Naive thymus-derived CD8-positive, alpha-beta T cell (primary cell): ENCODE results near the gene TRAPPC2L. TPM values are rescaled to one million over a fixed set of nuclear protein-coding genes. Genes with fewer than 3 reads are reported as not detected.

Experiments used
- ATAC-seq, 2 donors: fragments of 150-1000 bp; cut with Tn5 transposase in 1 of 2; sonication (Bioruptor Pico), chemical (Tn5 transposase) in 1 of 2; 1 replicate in 1 of 2; 2 replicates in 1 of 2; pipeline ENCODE4 v1.10.0; 2021; ENCODE audit warnings: mild to moderate bottlenecking in 2 of 2, moderate library complexity in 2 of 2
- POLR2A ChIA-PET: fragments of 350-600 bp; sonication (Branson Sonifier 250); formaldehyde crosslinking; loops from one replicate; lab custom pipeline; 2021; ENCODE audit warnings: antibody characterized with exemption; lab: Charles Lee
- DNase-seq, 10 donors: peaks; one replicate each; pipeline versions ENCODE4 v3.0.0 to v3.0.0-alpha.2; 2020 to 2022
- H3K27ac Mint-ChIP-seq, 10 donors: one replicate each; pipeline ENCODE4 v1.8.0; 2020 to 2022; ENCODE audit warnings: mild to moderate bottlenecking in 10 of 10, mixed read lengths in 10 of 10, moderate library complexity in 4 of 10, inconsistent platforms in 1 of 10
- H3K27me3 Mint-ChIP-seq, 5 donors: one replicate each; pipeline ENCODE4 v1.8.0; 2021 to 2022; ENCODE audit warnings: mixed read lengths in 5 of 5
- H3K36me3 Mint-ChIP-seq, 3 donors: one replicate each; pipeline ENCODE4 v1.8.0; 2020 to 2022; ENCODE audit warnings: mixed read lengths in 3 of 3, mild to moderate bottlenecking in 2 of 3, inconsistent platforms in 1 of 3
- H3K4me1 Mint-ChIP-seq, 4 donors: one replicate each; pipeline ENCODE4 v1.8.0; 2021 to 2022; ENCODE audit warnings: mixed read lengths in 4 of 4
- H3K4me3 Mint-ChIP-seq, 10 donors: one replicate each; pipeline ENCODE4 v1.8.0; 2020 to 2022; ENCODE audit warnings: mild to moderate bottlenecking in 10 of 10, mixed read lengths in 10 of 10, moderate library complexity in 6 of 10, inconsistent platforms in 1 of 10
- H3K9me3 Mint-ChIP-seq, 9 donors: one replicate each; pipeline ENCODE4 v1.8.0; 2020 to 2022; ENCODE audit warnings: mixed read lengths in 9 of 9, mild to moderate bottlenecking in 3 of 9, inconsistent platforms in 1 of 9, moderate library complexity in 1 of 9
- polyA plus RNA-seq, 3 donors: library from polyadenylated mRNA; unstranded; fragments of 300-500 nt; fragmentation: Illumina TruSeq; gene quantifications; one replicate each; pipeline ENCODE4 v1.2.3, GENCODE V29; 2021
- total RNA-seq, 8 experiments: library from RNA in 2 of 8; stranded (reverse) in 2 of 8; gene quantifications; one replicate each; pipeline ENCODE4 v1.2.3 and lab custom pipeline; 2021 to 2026

The TRAPPC2L gene, protein sequence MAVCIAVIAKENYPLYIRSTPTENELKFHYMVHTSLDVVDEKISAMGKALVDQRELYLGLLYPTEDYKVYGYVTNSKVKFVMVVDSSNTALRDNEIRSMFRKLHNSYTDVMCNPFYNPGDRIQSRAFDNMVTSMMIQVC
- total RNA-seq (10 to 100 TPM; 70.0 to 76.3 TPM), polyA plus RNA-seq (10 to 100 TPM; 81.8 to 86.5 (median 82.1) TPM), total RNA-seq (lab: John Stamatoyannopoulos, UW) (28.0 to 54.3 (median 42.6) reads per million in 6 experiments)

GRCh38 chr16:88856828-88857727 lies at the start of gene TRAPPC2L, which contains the start of gene GALNS:
Gene TRAPPC2L, plus strand, starts transcription at chr16:88857127. Its CDS starts 24 bp downstream, at chr16:88857151.
Gene GALNS, minus strand, starts transcription at chr16:88856947. Its CDS starts 70 bp downstream, at chr16:88856877.
- Mint-ChIP-seq H3K27me3 (no peaks in the 10 kb centered on the region), H3K4me1 (peaks cover 23 to 48% (median 33%) of the 10 kb centered on the region in 4 donors), H3K4me3 (peak within 1 kb of the TSS; percentile 95 to 100 (median 98)), H3K36me3 (peaks cover 0 to 35% (median 0%) of the 10 kb centered on the region in 3 donors), H3K27ac (peak within 1 kb of the TSS; percentile 93 to 99 (median 96)), H3K9me3 (no peaks in the 10 kb centered on the region)
- peak; percentile 84 to 86 for ATAC-seq
- POLR2A ChIA-PET, result interaction anchor here (0.6 to 3.2 kb wide), 30 partner anchors 10 to 360 kb away, joined by 3 to 59 read pairs (median 5); partner anchors contain the start of genes ACSF3, APRT, CDH15 and CDT1
- DNase-seq, result peak; percentile 95 to 100 (median 98)

GRCh38 chr16:88807142-88807625 lies 49.7 kb upstream of the TRAPPC2L start:
- POLR2A ChIA-PET, result interaction anchor here (1.1 to 1.2 kb wide), 3 partner anchors 8 to 105 kb away, joined by 3 to 4 read pairs (median 3); partner anchors contain the start of genes GALNS and TRAPPC2L
- Mint-ChIP-seq H3K4me3 (no peak overlapping the region), H3K27me3 (no peaks in the 10 kb centered on the region), H3K4me1 (peaks cover 4 to 26% (median 22%) of the 10 kb centered on the region in 4 donors), H3K9me3 (no peaks in the 10 kb centered on the region), H3K27ac (peak overlapping the region in 1 of 10 donors; percentile 65), H3K36me3 (peaks cover 0 to 12% (median 0%) of the 10 kb centered on the region in 3 donors)
- ATAC-seq (no peak), DNase-seq (no peak)

- Mint-ChIP-seq H3K9me3 (no peaks in the 10 kb centered on the region), H3K27ac (peak overlapping the region in 1 of 10 donors; percentile 40), H3K27me3 (no peaks in the 10 kb centered on the region), H3K4me3 (peak overlapping the region in 1 of 10 donors; percentile 8), H3K36me3 (peaks cover 0 to 12% (median 0%) of the 10 kb centered on the region in 3 donors), H3K4me1 (peaks cover 4 to 28% (median 23%) of the 10 kb centered on the region in 4 donors)
- POLR2A ChIA-PET, result interaction anchor here (0.5 to 1.2 kb wide), 4 partner anchors 9 to 519 kb away, joined by 3 to 4 read pairs (median 3); partner anchors contain the start of genes GALNS and TRAPPC2L
- ATAC-seq (no peak), DNase-seq (no peak)
Observed at GRCh38 chr16:88807626-88808453, 49.1 kb upstream of the TRAPPC2L start.

DNA sequence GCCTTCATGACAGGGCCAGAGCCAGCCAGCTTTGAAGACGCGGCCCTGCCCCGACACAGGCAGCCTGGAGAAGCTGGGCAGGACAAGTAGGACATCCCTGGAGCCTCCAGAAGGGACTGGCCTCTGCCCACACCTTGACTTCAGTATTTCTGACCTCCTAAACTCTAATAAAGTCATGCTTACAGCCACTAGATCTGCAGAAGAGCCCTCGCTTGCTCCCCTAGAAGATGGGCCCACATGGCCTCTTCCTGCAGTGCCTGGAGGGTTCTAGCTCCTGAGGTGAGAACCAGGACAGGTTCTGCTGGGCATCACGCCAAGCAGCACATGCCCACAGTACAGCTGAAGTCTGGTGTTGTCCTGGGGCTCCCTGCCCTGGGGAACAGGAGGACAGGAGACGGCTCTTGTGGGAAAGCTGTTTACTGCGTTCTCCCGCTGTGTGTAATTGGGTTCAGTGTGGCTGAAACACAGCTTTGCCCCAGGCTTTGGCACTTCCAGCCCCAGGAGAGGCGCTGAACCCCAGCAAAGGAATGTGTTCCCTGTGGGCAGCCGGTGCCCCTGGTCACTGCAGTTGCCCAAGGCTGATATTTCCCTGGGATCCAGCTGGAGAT lies 47.8 kb upstream of the TRAPPC2L start:
- Mint-ChIP-seq H3K27me3 (no peaks in the 10 kb centered on the region), H3K36me3 (peaks cover 0 to 12% (median 0%) of the 10 kb centered on the region in 3 donors), H3K4me1 (peaks cover 3 to 28% (median 24%) of the 10 kb centered on the region in 4 donors), H3K4me3 (peak overlapping the region in 7 of 10 donors; percentile 7 to 92 (median 28)), H3K27ac (peak overlapping the region in 2 of 10 donors; percentile 48 to 57), H3K9me3 (no peaks in the 10 kb centered on the region)
- ATAC-seq (no peak), DNase-seq (no peak)
- POLR2A ChIA-PET, result interaction anchor here (1.9 to 5.4 kb wide), 4 partner anchors 9 to 48 kb away, joined by 8 to 59 read pairs (median 27); partner anchors contain the start of genes GALNS and TRAPPC2L

- no peak for ATAC-seq
- POLR2A ChIA-PET, result interaction anchor here (0.8 to 5.4 kb wide), 7 partner anchors 10 to 405 kb away, joined by 3 to 59 read pairs (median 26); partner anchors contain the start of genes GALNS, PIEZO1 and TRAPPC2L
- H3K27ac Mint-ChIP-seq, result peak overlapping the region in 4 of 10 donors; percentile 37 to 91 (median 60)
- H3K9me3 Mint-ChIP-seq, result no peaks in the 10 kb centered on the region
- H3K4me1 Mint-ChIP-seq, result peaks cover 3 to 26% (median 22%) of the 10 kb centered on the region in 4 donors
- DNase-seq, result no peak
- H3K27me3 Mint-ChIP-seq, result no peaks in the 10 kb centered on the region
- H3K36me3 Mint-ChIP-seq, result peaks cover 0 to 12% (median 0%) of the 10 kb centered on the region in 3 donors
- H3K4me3 Mint-ChIP-seq, result peak overlapping the region in 8 of 10 donors; percentile 33 to 97 (median 90)
Observed at GRCh38 chr16:88809676-88810165, 47.2 kb upstream of the TRAPPC2L start.

- Mint-ChIP-seq H3K36me3 (peaks cover 0 to 12% (median 0%) of the 10 kb centered on the region in 3 donors), H3K4me3 (peak overlapping the region; percentile 82 to 97 (median 91)), H3K4me1 (peaks cover 3 to 26% (median 22%) of the 10 kb centered on the region in 4 donors), H3K9me3 (no peaks in the 10 kb centered on the region), H3K27ac (peak overlapping the region in 8 of 10 donors; percentile 41 to 99 (median 86)), H3K27me3 (no peaks in the 10 kb centered on the region)
- ATAC-seq (no peak), DNase-seq (no peak)
- POLR2A ChIA-PET, result interaction anchor here (0.8 to 5.4 kb wide), 10 partner anchors 7 to 404 kb away, joined by 3 to 59 read pairs (median 20); partner anchors contain the start of genes CDT1, GALNS, PIEZO1 and TRAPPC2L
Observed at GRCh38 chr16:88810166-88810911, 46.6 kb upstream of the TRAPPC2L start.

- Mint-ChIP-seq H3K9me3 (no peaks in the 10 kb centered on the region), H3K27me3 (no peaks in the 10 kb centered on the region), H3K4me3 (peak overlapping the region; percentile 82 to 97 (median 91)), H3K27ac (peak overlapping the region; percentile 81 to 99 (median 93)), H3K36me3 (peaks cover 0 to 12% (median 0%) of the 10 kb centered on the region in 3 donors), H3K4me1 (peaks cover 3 to 26% (median 22%) of the 10 kb centered on the region in 4 donors)
- POLR2A ChIA-PET, result interaction anchor here (0.6 to 5.4 kb wide), 18 partner anchors 8 to 407 kb away, joined by 3 to 59 read pairs (median 7); partner anchors contain the start of genes CDT1, GALNS, PIEZO1 and TRAPPC2L
- ATAC-seq (peak; percentile 64 to 68), DNase-seq (peak in 9 of 10 donors; percentile 56 to 81 (median 66))
Observed at GRCh38 chr16:88810912-88811768, 45.8 kb upstream of the TRAPPC2L start.

- Mint-ChIP-seq H3K9me3 (no peaks in the 10 kb centered on the region), H3K27me3 (no peaks in the 10 kb centered on the region), H3K4me3 (peak within 1 kb of the TSS; percentile 94 to 98 (median 96)), H3K4me1 (peaks cover 3 to 26% (median 22%) of the 10 kb centered on the region in 4 donors), H3K36me3 (peaks cover 0 to 12% (median under 1%) of the 10 kb centered on the region in 3 donors), H3K27ac (peak within 1 kb of the TSS; percentile 81 to 99 (median 97))
- ATAC-seq, result peak; percentile 83 to 88
- POLR2A ChIA-PET, result interaction anchor here (0.6 to 5.4 kb wide), 21 partner anchors 9 to 429 kb away, joined by 3 to 59 read pairs (median 4); partner anchors contain the start of genes CDT1, GALNS, PIEZO1 and TRAPPC2L
- peak; percentile 93 to 99 (median 98) for DNase-seq
Observed at GRCh38 chr16:88811769-88812512, 45.0 kb upstream of the TRAPPC2L start, which contains the start of gene APRT. Gene APRT, minus strand, starts transcription at chr16:88811928. Its CDS starts 29 bp downstream, at chr16:88811899.
